RWPE1 (cell line): ENCODE data around the gene BARD1.
"Not testable (repeated sequence)": the region's sequence is repeated elsewhere in the genome, so short reads cannot be mapped to it uniquely, and the experiment has no call there.

ENCODE experiments used
- CTCF ChIA-PET: fragments of 350-600 bp; sonication (Branson Sonifier 250); formaldehyde crosslinking; extraction: SDS; loops from one replicate; lab custom pipeline; 2021; lab: Yijun Ruan, JAX
- POLR2A ChIA-PET: fragments of 400-600 bp; formaldehyde crosslinking; extraction: SDS; loops from one replicate; lab custom pipeline; 2020; ENCODE audit warnings: antibody characterized with exemption; ENCODE audit not compliant: low non-redundant PET; lab: Yijun Ruan, JAX
- DNase-seq: peaks from one replicate; pipeline ENCODE4 v3.0.0; 2012; ENCODE audit warnings: low spot score
- H3K27ac ChIP-seq: fragments of 450-650 bp; 2 replicates; pipeline ENCODE4 v1.5.1; 2017
- CTCF ChIP-seq: fragments of 450-650 bp; conservative IDR thresholded peaks from 2 replicates; pipeline ENCODE4 v1.5.1; 2017; ENCODE audit warnings: low read depth, mild to moderate bottlenecking

The BARD1 gene

GRCh38 chr2:214801768-214802397 is 7.6 kb downstream of the BARD1 start:
- no peak for DNase-seq
- TF ChIP-seq CTCF: no peak
- ChIA-PET CTCF (no interaction called here), POLR2A (no interaction called here)
- no peak overlapping the region for H3K27ac ChIP-seq

GRCh38 chr2:214801068-214801467 is 8.4 kb downstream of the BARD1 start:
- H3K27ac ChIP-seq: no peak overlapping the region
- no peak for DNase-seq
- POLR2A ChIA-PET: no interaction called here
- CTCF ChIA-PET: no interaction called here
- no peak for TF ChIP-seq CTCF

- no peak for DNase-seq
- ChIA-PET POLR2A (no interaction called here), CTCF (no interaction called here)
- no peak for TF ChIP-seq CTCF
- H3K27ac ChIP-seq: no peak overlapping the region
Observed at GRCh38 chr2:214800180-214800579, 9.3 kb downstream of the BARD1 start.

- ChIA-PET POLR2A (no interaction called here), CTCF (no interaction called here)
- no peak for DNase-seq
- no peak overlapping the region for H3K27ac ChIP-seq
- TF ChIP-seq CTCF: no peak
Observed at GRCh38 chr2:214796911-214797310, 12.6 kb downstream of the BARD1 start.

GRCh38 chr2:214783181-214783580 is 26.3 kb downstream of the BARD1 start:
- CTCF ChIA-PET, POLR2A ChIA-PET, H3K27ac ChIP-seq, DNase-seq: not testable (repeated sequence)

GRCh38 chr2:214782671-214783070 is 26.8 kb downstream of the BARD1 start:
- no peak for TF ChIP-seq CTCF
- no peak overlapping the region for H3K27ac ChIP-seq
- POLR2A ChIA-PET: no interaction called here
- CTCF ChIA-PET: no interaction called here
- no peak for DNase-seq

GRCh38 chr2:214781226-214781625 is 28.3 kb downstream of the BARD1 start:
- ChIA-PET CTCF (no interaction called here), POLR2A (no interaction called here)
- DNase-seq: no peak
- TF ChIP-seq CTCF: no peak
- H3K27ac ChIP-seq: no peak overlapping the region
